Erythroblast (primary cell): Measurements from ENCODE around the gene LOXHD1.
A peak's percentile ranks its signal among the peaks of the same experiment; 100 is the strongest.

ENCODE experiments used
- DNase-seq, 2 experiments: peaks; one replicate each; lab custom pipeline; 2025; lab: John Stamatoyannopoulos, UW
- GATA1 ChIP-seq: IDR thresholded peaks from 2 replicates; pipeline ENCODE4 v1.6.1; 2011; ENCODE audit warnings: low read depth, mild to moderate bottlenecking, control low read depth, low read length, moderate library complexity
- POLR2A ChIP-seq: IDR thresholded peaks from 2 replicates; pipeline ENCODE4 v1.6.1; 2011; ENCODE audit warnings: mild to moderate bottlenecking, low read length

LOXHD1 gene

GRCh38 chr18:46625069-46625468 lies 32.0 kb downstream of the LOXHD1 start:
- TF ChIP-seq POLR2A (no peak), GATA1 (no peak)
- no peak for DNase-seq

GRCh38 chr18:46624127-46624526 lies 32.9 kb downstream of the LOXHD1 start:
- no peak for DNase-seq
- TF ChIP-seq GATA1 (no peak), POLR2A (no peak)

GRCh38 chr18:46623541-46623940 lies 33.5 kb downstream of the LOXHD1 start:
- DNase-seq, result no peak
- TF ChIP-seq POLR2A (no peak), GATA1 (no peak)

GRCh38 chr18:46622999-46623398 lies 34.0 kb downstream of the LOXHD1 start:
- DNase-seq, result no peak
- TF ChIP-seq POLR2A (no peak), GATA1 (no peak)

- no peak for DNase-seq
- no peak for TF ChIP-seq POLR2A
- TF ChIP-seq GATA1, result no peak
Measured at GRCh38 chr18:46622451-46622850, 34.6 kb downstream of the LOXHD1 start.

GRCh38 chr18:46621871-46622270 lies 35.1 kb downstream of the LOXHD1 start:
- TF ChIP-seq GATA1 (no peak), POLR2A (no peak)

GRCh38 chr18:46621111-46621766 lies 35.8 kb downstream of the LOXHD1 start:
- DNase-seq, result no peak
- TF ChIP-seq GATA1 (no peak), POLR2A (no peak)

More at GRCh38 chr18:46621871-46622270, 35.1 kb downstream of the LOXHD1 start:
- no peak for DNase-seq

- TF ChIP-seq GATA1 (no peak), POLR2A (no peak)
- no peak for DNase-seq
Measured at GRCh38 chr18:46619559-46619958, 37.5 kb downstream of the LOXHD1 start.

GRCh38 chr18:46615720-46616119 lies 41.3 kb downstream of the LOXHD1 start:
- DNase-seq, result no peak
- TF ChIP-seq POLR2A, result no peak
- no peak for TF ChIP-seq GATA1

GRCh38 chr18:46609048-46609447 lies 48.0 kb downstream of the LOXHD1 start:
- DNase-seq, result no peak
- no peak for TF ChIP-seq GATA1
- no peak for TF ChIP-seq POLR2A

GRCh38 chr18:46607926-46608325 lies 49.1 kb downstream of the LOXHD1 start:
- DNase-seq, result no peak

GRCh38 chr18:46601141-46601805 lies 55.7 kb downstream of the LOXHD1 start:
- DNase-seq, result no peak
- TF ChIP-seq POLR2A (no peak), GATA1 (no peak)

More at GRCh38 chr18:46607926-46608325, 49.1 kb downstream of the LOXHD1 start:
- no peak for TF ChIP-seq POLR2A
- no peak for TF ChIP-seq GATA1

GRCh38 chr18:46596119-46596518 lies 60.9 kb downstream of the LOXHD1 start:
- TF ChIP-seq POLR2A, result no peak
- TF ChIP-seq GATA1, result no peak
- DNase-seq, result no peak

- TF ChIP-seq POLR2A (no peak), GATA1 (no peak)
- DNase-seq, result peak; percentile 47 to 62
Measured at GRCh38 chr18:46591783-46592391, 65.1 kb downstream of the LOXHD1 start.
